CD14-positive monocyte (primary cell): ENCODE data around the gene PHF12. TPM values are rescaled to one million over a fixed set of nuclear protein-coding genes. Genes with fewer than 3 reads are reported as not detected.
A peak's percentile ranks its signal among the peaks of the same experiment; 100 is the strongest.

Experiments used
- DNase-seq, 3 donors: peaks; one replicate each; pipeline ENCODE4 v3.0.0-alpha.2; 2011 to 2022
- H2AFZ ChIP-seq: 2 replicates; pipeline ENCODE4 v1.6.0; 2012; ENCODE audit warnings: mild to moderate bottlenecking, low read depth, low read length, inconsistent platforms; ENCODE audit not compliant: insufficient read depth, poor library complexity, severe bottlenecking
- H3K27ac ChIP-seq, 2 donors: 1 replicate in 1 of 2; 2 replicates in 1 of 2; pipeline ENCODE4 v1.5.1; 2012 to 2013; ENCODE audit warnings: low read length in 2 of 2, control low read depth in 1 of 2, inconsistent platforms in 1 of 2, low read depth in 1 of 2, mild to moderate bottlenecking in 1 of 2
- H3K27me3 ChIP-seq, 2 donors: one replicate each; pipeline versions ENCODE4 v1.6.0 to v1.6.1; 2011 to 2013; ENCODE audit warnings: low read length in 2 of 2; ENCODE audit not compliant: control insufficient read depth in 2 of 2, insufficient read depth in 2 of 2
- H3K36me3 ChIP-seq, 2 donors: replicated peaks in 1 of 2; 1 replicate in 1 of 2; 2 replicates in 1 of 2; pipeline versions ENCODE4 v1.5.1 to v1.6.1; 2012 to 2013; ENCODE audit warnings: low read length in 2 of 2, control low read depth in 1 of 2, inconsistent platforms in 1 of 2, mild to moderate bottlenecking in 1 of 2; ENCODE audit not compliant: insufficient read depth in 2 of 2, control insufficient read depth in 1 of 2
- H3K4me1 ChIP-seq, 2 donors: 1 replicate in 1 of 2; 2 replicates in 1 of 2; pipeline versions ENCODE4 v1.5.1 to v1.6.1; 2012 to 2013; ENCODE audit warnings: low read length in 2 of 2, control low read depth in 1 of 2, inconsistent platforms in 1 of 2, mild to moderate bottlenecking in 1 of 2, moderate library complexity in 1 of 2; ENCODE audit not compliant: insufficient read depth in 2 of 2, control insufficient read depth in 1 of 2
- H3K4me2 ChIP-seq: replicated peaks from 2 replicates; pipeline ENCODE3; 2012; ENCODE audit warnings: low read length, moderate library complexity, mild to moderate bottlenecking; ENCODE audit not compliant: poor library complexity, severe bottlenecking; ENCODE audit errors: extremely low read depth
- H3K4me3 ChIP-seq, 3 experiments: fragments of 200-600 bp in 1 of 3; sonication (generic) in 1 of 3; replicated peaks in 1 of 3; 1 replicate in 2 of 3; 2 replicates in 1 of 3; pipeline ENCODE4 v1.5.1; 2011 to 2013; ENCODE audit warnings: low read length in 3 of 3, mild to moderate bottlenecking in 3 of 3, control low read depth in 2 of 3, low read depth in 2 of 3, inconsistent platforms in 1 of 3, moderate library complexity in 1 of 3
- H3K79me2 ChIP-seq: 2 replicates; pipeline ENCODE4 v1.6.0; 2012; ENCODE audit warnings: mild to moderate bottlenecking, control low read depth, inconsistent platforms, low read length, moderate library complexity; ENCODE audit not compliant: insufficient read depth
- H3K9ac ChIP-seq: 2 replicates; pipeline ENCODE4 v1.6.0; 2017; ENCODE audit warnings: low read length, mild to moderate bottlenecking; ENCODE audit not compliant: insufficient read depth, poor library complexity, severe bottlenecking
- H3K9me3 ChIP-seq, 2 donors: replicated peaks in 1 of 2; 1 replicate in 1 of 2; 2 replicates in 1 of 2; pipeline versions ENCODE4 v1.5.1 to v1.6.1; 2012 to 2013; ENCODE audit warnings: low read length in 2 of 2, control low read depth in 1 of 2; ENCODE audit not compliant: control insufficient read depth in 1 of 2, insufficient read depth in 1 of 2
- H4K20me1 ChIP-seq: 2 replicates; pipeline ENCODE4 v1.6.0; 2012; ENCODE audit warnings: mild to moderate bottlenecking, low read length, control low read depth, moderate library complexity; ENCODE audit not compliant: insufficient read depth
- H3K27ac Mint-ChIP-seq, 7 donors: one replicate each; pipeline ENCODE4 v1.8.0; 2020; ENCODE audit warnings: mild to moderate bottlenecking in 7 of 7, mixed read lengths in 7 of 7, moderate library complexity in 6 of 7, inconsistent platforms in 2 of 7
- H3K27me3 Mint-ChIP-seq, 3 donors: one replicate each; pipeline ENCODE4 v1.8.0; 2021 to 2022; ENCODE audit warnings: low read depth in 3 of 3, mild to moderate bottlenecking in 3 of 3, mixed read lengths in 3 of 3, moderate library complexity in 3 of 3, inconsistent platforms in 1 of 3
- H3K36me3 Mint-ChIP-seq, 2 donors: one replicate each; pipeline ENCODE4 v1.8.0; 2020; ENCODE audit warnings: mixed read lengths in 2 of 2, inconsistent platforms in 1 of 2, mild to moderate bottlenecking in 1 of 2
- H3K4me1 Mint-ChIP-seq: one replicate; pipeline ENCODE4 v1.8.0; 2020; ENCODE audit warnings: mild to moderate bottlenecking, mixed read lengths
- H3K4me3 Mint-ChIP-seq, 2 donors: one replicate each; pipeline ENCODE4 v1.8.0; 2020; ENCODE audit warnings: mild to moderate bottlenecking in 2 of 2, mixed read lengths in 2 of 2, moderate library complexity in 1 of 2
- H3K9me3 Mint-ChIP-seq, 7 donors: one replicate each; pipeline ENCODE4 v1.8.0; 2020 to 2022; ENCODE audit warnings: mixed read lengths in 7 of 7, mild to moderate bottlenecking in 6 of 7, moderate library complexity in 6 of 7, inconsistent platforms in 2 of 7
- WGBS: methylation state at CpG from one replicate; pipeline ENCODE4 v1.1.5; 2013; ENCODE audit warnings: missing lambda C conversion rate; ENCODE audit not compliant: insufficient coverage; 5-methylcytosine and 5-hydroxymethylcytosine counted together
- intact Hi-C, 2 donors: fragments of 100-400 bp; cut with micrococcal nuclease; formaldehyde crosslinking; loops; one replicate each; pipeline versions ENCODE4 v1.15.0 to v1.15.1; 2023
- polyA plus RNA-seq, 3 donors: library from polyadenylated mRNA; depleted of rRNA in 1 of 3; unstranded in 2 of 3; stranded (reverse) in 1 of 3; fragments of 300-500 nt in 2 of 3; fragments of >200 nt in 1 of 3; fragmentation: Illumina TruSeq in 2 of 3; gene quantifications; 1 replicate in 2 of 3; 2 replicates in 1 of 3; pipeline ENCODE4 v1.2.3, GENCODE V29; 2012 to 2021
- TF ChIP-seq, protein P1 (sequence below): fragments of 200-600 bp; IDR thresholded peaks from one replicate; pipeline ENCODE4 v1.8.0; 2022; ENCODE audit warnings: antibody characterized with exemption, mild to moderate bottlenecking

PHF12 gene
- polyA plus RNA-seq, 3 donors, result 1.4 to 62.5 (median 2.5) TPM

DNA sequence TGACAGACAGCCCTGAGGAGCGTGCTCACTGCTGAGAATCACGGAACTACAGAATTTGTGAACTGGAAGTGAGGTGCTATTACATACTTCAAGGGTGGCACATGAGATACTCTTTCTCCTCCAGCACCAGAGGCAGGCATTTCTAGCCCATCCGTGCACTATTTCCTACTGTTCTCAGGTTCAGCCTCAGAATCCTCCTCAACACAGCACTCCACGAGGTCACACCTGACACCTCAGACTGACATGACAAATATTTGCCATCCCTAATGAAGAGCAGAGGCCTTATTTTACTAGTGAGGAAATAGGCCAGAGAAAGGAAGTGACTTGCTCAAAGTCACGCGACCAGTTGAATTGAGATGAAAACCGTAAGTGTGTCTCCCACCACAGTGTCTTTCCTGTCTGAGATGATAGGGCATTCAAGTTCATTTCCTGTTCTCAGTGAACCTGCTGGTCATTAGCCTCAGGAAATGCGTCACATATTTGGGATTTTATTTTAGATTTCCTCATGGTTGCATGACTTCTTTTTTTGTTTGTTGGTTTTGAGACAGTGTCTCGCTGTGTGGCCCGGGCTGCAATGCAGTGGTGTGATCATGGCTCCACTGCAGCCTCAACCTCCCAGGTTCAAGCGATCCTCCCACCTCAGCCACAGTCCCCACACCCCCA is 30.9 kb upstream of the PHF12 start:
- DNase-seq, result peak; percentile 97 to 100 (median 100)
- H3K4me3 ChIP-seq, result no peak overlapping the region
- WGBS, result 4% methylated on average over 4 of the region's 11 CpGs
- peaks cover 33 to 34% of the 10 kb centered on the region in 2 donors for H3K4me1 ChIP-seq
- H3K4me3 Mint-ChIP-seq, result peak overlapping the region in 1 of 2 donors; percentile 74
- H3K9ac ChIP-seq, result peak overlapping the region; percentile 70
- peak overlapping the region; percentile 9 for H3K4me2 ChIP-seq
- peaks cover 0 to 8% of the 10 kb centered on the region in 2 donors for H3K36me3 Mint-ChIP-seq
- H3K27me3 ChIP-seq, result peaks cover 0 to 3% of the 10 kb centered on the region in 2 donors
- H4K20me1 ChIP-seq, result no peaks in the 10 kb centered on the region
- intact Hi-C loops, result no loop called here
- peaks cover 2 to 13% (median 11%) of the 10 kb centered on the region in 3 donors for H3K27me3 Mint-ChIP-seq
- H3K4me1 Mint-ChIP-seq, result peaks cover 27% of the 10 kb centered on the region
- H3K9me3 Mint-ChIP-seq, result peaks cover 0 to 2% (median 0%) of the 10 kb centered on the region in 7 donors
- H3K79me2 ChIP-seq, result no peaks in the 10 kb centered on the region
- TF ChIP-seq, protein P1, sequence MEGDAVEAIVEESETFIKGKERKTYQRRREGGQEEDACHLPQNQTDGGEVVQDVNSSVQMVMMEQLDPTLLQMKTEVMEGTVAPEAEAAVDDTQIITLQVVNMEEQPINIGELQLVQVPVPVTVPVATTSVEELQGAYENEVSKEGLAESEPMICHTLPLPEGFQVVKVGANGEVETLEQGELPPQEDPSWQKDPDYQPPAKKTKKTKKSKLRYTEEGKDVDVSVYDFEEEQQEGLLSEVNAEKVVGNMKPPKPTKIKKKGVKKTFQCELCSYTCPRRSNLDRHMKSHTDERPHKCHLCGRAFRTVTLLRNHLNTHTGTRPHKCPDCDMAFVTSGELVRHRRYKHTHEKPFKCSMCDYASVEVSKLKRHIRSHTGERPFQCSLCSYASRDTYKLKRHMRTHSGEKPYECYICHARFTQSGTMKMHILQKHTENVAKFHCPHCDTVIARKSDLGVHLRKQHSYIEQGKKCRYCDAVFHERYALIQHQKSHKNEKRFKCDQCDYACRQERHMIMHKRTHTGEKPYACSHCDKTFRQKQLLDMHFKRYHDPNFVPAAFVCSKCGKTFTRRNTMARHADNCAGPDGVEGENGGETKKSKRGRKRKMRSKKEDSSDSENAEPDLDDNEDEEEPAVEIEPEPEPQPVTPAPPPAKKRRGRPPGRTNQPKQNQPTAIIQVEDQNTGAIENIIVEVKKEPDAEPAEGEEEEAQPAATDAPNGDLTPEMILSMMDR, result no peak
- no peaks in the 10 kb centered on the region for H3K9me3 ChIP-seq
- H2AFZ ChIP-seq, result peak overlapping the region; percentile 35
- peak overlapping the region; percentile 98 for H3K27ac ChIP-seq
- H3K36me3 ChIP-seq, result no peaks in the 10 kb centered on the region
- peak overlapping the region; percentile 100 for H3K27ac Mint-ChIP-seq

DNA sequence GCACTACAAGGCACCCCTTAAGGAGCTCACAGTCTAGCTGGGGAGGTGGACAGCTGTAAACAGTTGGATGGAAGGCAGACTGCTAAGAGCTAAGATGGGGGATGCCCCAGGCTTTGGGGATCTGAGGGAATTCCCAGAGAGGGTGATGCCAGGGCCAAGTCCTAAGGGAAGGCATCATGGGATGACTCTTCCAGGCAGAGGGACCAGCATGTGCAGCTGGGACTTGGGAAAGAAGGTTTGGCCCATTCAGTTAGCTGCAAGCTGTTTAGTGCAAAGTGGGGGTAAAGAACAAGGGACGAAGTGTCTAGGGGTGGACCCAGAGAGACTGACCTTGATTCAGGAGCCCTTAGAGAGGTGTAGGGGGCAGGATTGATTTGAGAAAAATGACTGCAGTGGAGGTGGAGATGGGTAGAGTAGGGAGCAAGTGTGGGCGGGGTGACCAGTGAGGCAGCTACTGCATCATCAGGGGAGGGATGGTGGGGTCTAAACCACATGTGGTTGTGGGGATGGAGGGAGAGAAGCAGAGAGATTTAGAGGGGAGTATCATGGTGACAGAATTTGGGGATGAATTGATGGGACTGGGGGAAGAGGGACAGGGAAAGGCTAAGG is 27.1 kb upstream of the PHF12 start:
- Histone ChIP-seq H3K27me3 (no peaks in the 10 kb centered on the region), H4K20me1 (no peaks in the 10 kb centered on the region), H3K4me3 (no peak overlapping the region), H3K27ac (no peak overlapping the region), H3K79me2 (no peaks in the 10 kb centered on the region), H3K9me3 (no peaks in the 10 kb centered on the region), H3K4me2 (no peak overlapping the region), H3K36me3 (no peaks in the 10 kb centered on the region), H2AFZ (no peak overlapping the region), H3K9ac (no peak overlapping the region), H3K4me1 (peaks cover 24 to 25% of the 10 kb centered on the region in 2 donors)
- TF ChIP-seq, protein P1, result no peak
- intact Hi-C loops, result no loop called here
- Mint-ChIP-seq H3K27ac (peak overlapping the region in 2 of 7 donors; percentile 63 to 75), H3K4me1 (peaks cover 26% of the 10 kb centered on the region), H3K4me3 (no peak overlapping the region), H3K27me3 (peaks cover 2% of the 10 kb centered on the region in 3 donors), H3K36me3 (peaks cover 0 to 7% of the 10 kb centered on the region in 2 donors), H3K9me3 (peaks cover 0 to 2% (median 0%) of the 10 kb centered on the region in 7 donors)
- 89% methylated on average over 2 of the region's 2 CpGs for WGBS
- DNase-seq, result peak in 1 of 3 donors; percentile 53
